GM20431 (cell line): ENCODE measurements around the gene RNF31.

Source experiments
- in situ Hi-C: fragments of 300-500 bp; cut with MseI, MboI; formaldehyde crosslinking; loops from one replicate; pipeline ENCODE4 v1.15.0; 2020; ENCODE audit warnings: low sequenced_read_pairs; ENCODE audit not compliant: unreplicated experiment

RNF31 gene

GRCh38 chr14:24115422-24116127, 31.7 kb upstream of the RNF31 start:
- in situ Hi-C loops, result no loop called here

- in situ Hi-C loops, result no loop called here
Observed at GRCh38 chr14:24116128-24116814, 31.0 kb upstream of the RNF31 start.

- in situ Hi-C loops, result no loop called here
Observed at GRCh38 chr14:24117179-24117578, 30.1 kb upstream of the RNF31 start.

- in situ Hi-C loops, result no loop called here
Observed at GRCh38 chr14:24119691-24120090, 27.6 kb upstream of the RNF31 start.

GRCh38 chr14:24121210-24121609, 26.1 kb upstream of the RNF31 start:
- in situ Hi-C loops, result no loop called here

- in situ Hi-C loops, result no loop called here
Observed at GRCh38 chr14:24122416-24122815, 24.9 kb upstream of the RNF31 start.

GRCh38 chr14:24122898-24123297, 24.4 kb upstream of the RNF31 start:
- in situ Hi-C loops, result no loop called here

GRCh38 chr14:24123424-24124417, 23.6 kb upstream of the RNF31 start:
- in situ Hi-C loops, result no loop called here

- in situ Hi-C loops, result no loop called here
Observed at GRCh38 chr14:24126939-24127338, 20.4 kb upstream of the RNF31 start.

GRCh38 chr14:24127673-24128072, 19.6 kb upstream of the RNF31 start:
- in situ Hi-C loops, result no loop called here

GRCh38 chr14:24129410-24129998, 17.8 kb upstream of the RNF31 start:
- in situ Hi-C loops, result no loop called here

- in situ Hi-C loops, result no loop called here
Observed at GRCh38 chr14:24130380-24130716, 16.9 kb upstream of the RNF31 start, which contains the start of gene FITM1. Gene FITM1 (plus strand): TSS chr14:24130659. CDS start chr14:24131564, 905 bp downstream.

GRCh38 chr14:24130717-24131548, 16.4 kb upstream of the RNF31 start:
- in situ Hi-C loops, result no loop called here

GRCh38 chr14:24131549-24131966, 15.7 kb upstream of the RNF31 start:
- in situ Hi-C loops, result no loop called here

- in situ Hi-C loops, result no loop called here
Observed at GRCh38 chr14:24132061-24132685, 15.1 kb upstream of the RNF31 start.

GRCh38 chr14:24132976-24133375, 14.3 kb upstream of the RNF31 start:
- in situ Hi-C loops, result no loop called here

GRCh38 chr14:24133735-24134134, 13.6 kb upstream of the RNF31 start:
- in situ Hi-C loops, result no loop called here

GRCh38 chr14:24135584-24135833, 11.8 kb upstream of the RNF31 start:
- in situ Hi-C loops, result no loop called here
